ENCODE measurements around the gene TMEM178B.

Gene TMEM178B

DNA sequence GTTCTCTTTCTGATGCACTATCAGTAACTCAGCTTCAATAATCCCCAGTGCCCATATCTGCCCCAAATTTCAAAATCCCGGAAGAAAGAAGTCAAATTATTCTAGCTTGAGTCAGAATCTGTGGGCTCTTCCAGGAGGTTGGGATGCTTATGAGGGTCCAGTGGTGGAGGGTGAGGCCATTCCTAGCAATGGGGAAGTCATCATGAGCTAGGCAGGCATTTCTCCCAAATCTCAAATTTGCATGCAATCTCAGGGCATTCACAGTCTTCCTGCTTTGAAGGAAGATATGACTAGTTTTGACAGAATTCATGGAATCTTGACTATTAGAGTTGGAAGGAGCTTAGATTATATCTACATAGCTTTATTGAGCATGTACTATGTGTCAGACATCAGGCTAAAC lies 313.0 kb downstream of the TMEM178B start:
- no peak overlapping the region for H3K4me3 ChIP-seq (replicated peaks; ENCODE audit: low read depth, low read length)
- TF ChIP-seq, protein P1, sequence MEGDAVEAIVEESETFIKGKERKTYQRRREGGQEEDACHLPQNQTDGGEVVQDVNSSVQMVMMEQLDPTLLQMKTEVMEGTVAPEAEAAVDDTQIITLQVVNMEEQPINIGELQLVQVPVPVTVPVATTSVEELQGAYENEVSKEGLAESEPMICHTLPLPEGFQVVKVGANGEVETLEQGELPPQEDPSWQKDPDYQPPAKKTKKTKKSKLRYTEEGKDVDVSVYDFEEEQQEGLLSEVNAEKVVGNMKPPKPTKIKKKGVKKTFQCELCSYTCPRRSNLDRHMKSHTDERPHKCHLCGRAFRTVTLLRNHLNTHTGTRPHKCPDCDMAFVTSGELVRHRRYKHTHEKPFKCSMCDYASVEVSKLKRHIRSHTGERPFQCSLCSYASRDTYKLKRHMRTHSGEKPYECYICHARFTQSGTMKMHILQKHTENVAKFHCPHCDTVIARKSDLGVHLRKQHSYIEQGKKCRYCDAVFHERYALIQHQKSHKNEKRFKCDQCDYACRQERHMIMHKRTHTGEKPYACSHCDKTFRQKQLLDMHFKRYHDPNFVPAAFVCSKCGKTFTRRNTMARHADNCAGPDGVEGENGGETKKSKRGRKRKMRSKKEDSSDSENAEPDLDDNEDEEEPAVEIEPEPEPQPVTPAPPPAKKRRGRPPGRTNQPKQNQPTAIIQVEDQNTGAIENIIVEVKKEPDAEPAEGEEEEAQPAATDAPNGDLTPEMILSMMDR (IDR thresholded peaks at IDR 0.05; ENCODE audit: low read length, missing control alignments) = no peak

DNA sequence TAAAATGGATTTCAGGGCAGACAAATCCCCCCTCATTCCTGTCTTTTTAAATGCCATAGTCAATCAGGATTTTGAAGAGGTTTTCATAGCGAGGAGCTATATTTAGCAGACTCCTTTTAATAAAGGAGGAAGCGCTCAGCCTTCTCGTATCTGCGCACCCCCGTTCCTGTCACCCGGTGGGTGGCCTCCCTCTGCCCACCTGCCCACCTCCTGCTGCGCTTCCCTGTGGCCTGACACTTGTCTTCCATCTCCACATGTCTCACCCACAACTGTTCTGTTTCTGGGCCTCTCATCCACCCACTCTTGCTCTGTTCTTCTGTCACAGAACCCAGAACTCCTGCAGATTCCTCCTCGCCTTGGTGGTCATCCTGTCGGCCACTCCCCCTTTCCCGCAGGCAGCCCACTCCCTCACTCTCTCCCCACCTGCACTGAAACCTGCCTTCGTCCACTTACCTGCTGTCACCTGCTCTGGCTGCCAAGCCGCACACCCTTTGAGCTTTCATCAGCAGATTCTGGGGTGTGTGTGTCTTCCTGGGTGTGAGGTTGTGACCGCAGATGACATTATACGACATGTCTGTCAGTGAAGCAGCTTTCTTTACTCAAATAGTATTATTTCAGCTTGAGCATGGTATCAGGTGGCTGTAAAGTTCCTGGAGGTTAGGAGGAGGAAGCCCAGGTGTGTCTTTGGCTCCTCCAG lies 313.8 kb downstream of the TMEM178B start:
- no peak for DNase-seq (ENCODE audit: low read depth)
- H3K4me3 ChIP-seq (replicated peaks; ENCODE audit: low read depth, low read length) = no peak overlapping the region
- TF ChIP-seq, protein P1 (IDR thresholded peaks at IDR 0.05; ENCODE audit: low read length, missing control alignments) = no peak

More for the DNA sequence above, 313.0 kb downstream of the TMEM178B start:
- no peak for DNase-seq (ENCODE audit: low read depth)

DNA sequence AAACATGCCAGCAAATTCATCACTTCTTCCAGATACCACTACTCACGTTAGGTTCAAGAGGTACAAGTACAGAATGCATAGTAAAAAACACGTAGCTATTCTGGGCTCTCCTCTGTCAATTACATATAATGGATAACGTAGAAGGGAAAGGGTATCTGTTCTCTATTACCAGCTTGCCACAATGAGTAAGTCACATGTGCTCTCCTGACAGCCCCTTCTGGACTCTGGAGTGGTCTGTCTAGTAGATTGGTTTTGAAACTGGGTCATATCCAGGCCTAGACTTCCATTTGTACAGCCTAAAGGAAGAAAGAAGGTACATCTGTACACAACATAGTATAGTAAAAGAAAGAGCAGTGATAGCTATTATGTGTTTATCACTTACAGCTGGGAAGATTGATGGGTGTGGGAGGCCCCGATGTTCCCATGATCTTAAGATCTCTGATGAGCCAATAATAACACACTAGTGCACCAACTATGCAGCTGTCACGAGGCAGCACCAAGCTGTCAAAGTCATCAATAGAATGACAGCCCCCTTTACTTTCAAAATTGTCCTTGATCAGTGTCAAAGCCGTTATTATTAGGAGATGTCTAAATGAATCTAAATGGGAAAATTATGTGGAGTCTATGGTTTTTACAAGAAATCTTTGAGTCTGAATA lies 315.4 kb downstream of the TMEM178B start:
- no peak overlapping the region for H3K4me3 ChIP-seq (replicated peaks; ENCODE audit: low read depth, low read length)
- DNase-seq (ENCODE audit: low read depth) = no peak
- TF ChIP-seq, protein P1 (IDR thresholded peaks at IDR 0.05; ENCODE audit: low read length, missing control alignments) = no peak

DNA sequence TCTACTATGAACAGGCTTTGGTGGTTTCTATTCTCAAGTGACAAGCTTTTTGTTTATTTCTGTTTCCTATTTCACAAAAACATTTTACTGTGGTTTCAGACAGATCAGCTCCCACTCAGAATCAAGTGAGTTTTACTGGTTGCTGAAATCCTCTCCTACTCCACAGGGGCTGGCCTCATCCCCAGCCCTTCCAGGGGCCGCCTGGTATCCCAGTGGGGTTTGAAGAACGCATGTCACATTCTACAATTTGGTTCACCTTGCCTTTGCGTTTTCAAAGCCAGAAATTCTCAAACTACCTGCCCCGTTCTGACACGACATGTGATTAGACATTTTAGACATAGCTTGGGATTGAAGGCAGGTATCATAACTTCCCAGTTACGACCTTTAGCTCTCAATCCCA lies 316.5 kb downstream of the TMEM178B start:
- H3K4me3 ChIP-seq (replicated peaks; ENCODE audit: low read depth, low read length) = no peak overlapping the region
- DNase-seq (ENCODE audit: low read depth) = no peak
- TF ChIP-seq, protein P1 (IDR thresholded peaks at IDR 0.05; ENCODE audit: low read length, missing control alignments) = no peak

DNA sequence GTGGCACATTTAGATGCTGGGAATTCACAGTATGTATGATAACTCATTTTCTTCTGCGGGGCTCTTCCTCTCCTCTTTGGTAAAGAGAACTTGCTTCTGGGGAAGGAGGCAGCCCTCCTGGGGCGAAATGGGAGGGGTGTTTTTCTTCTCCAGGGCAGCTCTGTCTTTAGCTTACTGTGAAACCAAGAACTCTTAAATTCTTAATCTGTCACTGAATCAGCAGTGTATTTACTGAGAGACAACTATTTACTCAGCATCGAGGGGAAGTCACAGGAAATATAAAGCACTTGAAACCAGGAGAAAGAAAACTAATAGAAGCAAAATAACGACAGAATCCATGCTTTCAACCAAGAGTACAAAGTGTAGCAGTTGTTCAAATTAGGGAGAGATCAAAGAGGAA lies 319.2 kb downstream of the TMEM178B start:
- no peak overlapping the region for H3K4me3 ChIP-seq (replicated peaks; ENCODE audit: low read depth, low read length)
- TF ChIP-seq, protein P1 (IDR thresholded peaks at IDR 0.05; ENCODE audit: low read length, missing control alignments) = no peak

DNA sequence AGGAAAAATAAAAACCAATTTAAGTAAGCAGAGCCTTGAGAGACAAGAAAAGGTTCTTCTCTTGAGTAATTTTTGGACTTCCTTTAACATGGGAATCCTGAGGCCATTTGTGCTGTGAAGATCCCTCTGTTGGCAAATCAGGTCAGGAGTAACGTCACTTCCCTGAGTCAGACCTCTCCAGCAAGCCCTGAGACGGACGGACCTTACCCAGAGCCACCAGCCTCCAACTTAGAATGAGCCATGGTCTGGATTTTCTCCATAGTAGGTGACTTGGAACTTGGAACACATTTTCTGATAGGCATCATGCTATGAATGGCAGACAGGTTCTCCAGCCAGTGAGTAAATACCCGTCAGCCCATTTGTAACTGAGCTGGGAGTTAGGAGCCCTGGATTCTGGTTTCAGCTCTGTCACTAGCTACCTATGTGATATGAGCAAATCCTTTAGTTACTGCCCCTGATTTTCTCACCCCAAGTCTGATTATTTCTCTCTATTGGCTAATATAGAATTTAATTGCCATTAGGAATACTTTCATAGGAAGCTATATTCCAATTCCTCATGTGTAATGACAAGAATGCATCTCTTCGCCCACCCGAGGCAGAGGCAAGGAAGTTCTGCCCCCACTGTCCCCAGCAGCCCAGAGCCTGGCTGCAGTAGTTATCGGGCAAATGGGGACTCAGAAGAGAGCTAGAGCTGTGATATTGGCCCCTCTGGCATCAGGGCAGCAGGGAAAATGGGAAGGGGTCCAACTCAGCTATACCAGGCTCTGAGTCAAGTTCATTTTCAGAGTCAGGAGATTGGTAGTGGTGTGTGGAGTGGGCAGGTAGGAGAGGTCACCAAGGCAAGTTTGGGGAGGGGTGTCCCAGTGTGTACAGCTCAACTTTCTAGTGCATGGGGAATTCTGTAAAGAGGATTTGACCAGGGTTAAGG lies 323.6 kb downstream of the TMEM178B start:
- H3K4me3 ChIP-seq (replicated peaks; ENCODE audit: low read depth, low read length) = no peak overlapping the region
- TF ChIP-seq, protein P1 (IDR thresholded peaks at IDR 0.05; ENCODE audit: low read length, missing control alignments) = no peak
- no peak for DNase-seq (ENCODE audit: low read depth)

More for the DNA sequence above, 319.2 kb downstream of the TMEM178B start:
- DNase-seq (ENCODE audit: low read depth) = no peak
